ENCODE measurements around the gene STAC3.

- TF ChIP-seq CTCF (IDR thresholded peaks at IDR 0.05; ENCODE audit: low read length) (no peak), EZH2phosphoT487 (IDR thresholded peaks at IDR 0.05; ENCODE audit: low read length) (no peak), EZH2 (optimal IDR thresholded peaks at IDR 0.05; ENCODE audit: low read depth, low read length) (no peak)
Measured at GRCh38 chr12:57299514-57300016, 48.6 kb upstream of the STAC3 start.

All from MM.1S (cell line).